ENCODE measurements around the gene CAV2.
"Not testable (repeated sequence)": the region's sequence is repeated elsewhere in the genome, so short reads cannot be mapped to it uniquely, and the experiment has no call there.

Gene CAV2, protein sequence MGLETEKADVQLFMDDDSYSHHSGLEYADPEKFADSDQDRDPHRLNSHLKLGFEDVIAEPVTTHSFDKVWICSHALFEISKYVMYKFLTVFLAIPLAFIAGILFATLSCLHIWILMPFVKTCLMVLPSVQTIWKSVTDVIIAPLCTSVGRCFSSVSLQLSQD

GRCh38 chr7:116499168-116500077 lies at the start of gene CAV2:
TSS of gene CAV2 (plus strand) at chr7:116499738. CDS start at chr7:116499782, 44 bp downstream.
- DNase-seq (ENCODE audit: low spot score): peak; percentile 66

GRCh38 chr7:116449950-116450349 lies 49.6 kb upstream of the CAV2 start:
- no peak for DNase-seq (ENCODE audit: low spot score)

DNA sequence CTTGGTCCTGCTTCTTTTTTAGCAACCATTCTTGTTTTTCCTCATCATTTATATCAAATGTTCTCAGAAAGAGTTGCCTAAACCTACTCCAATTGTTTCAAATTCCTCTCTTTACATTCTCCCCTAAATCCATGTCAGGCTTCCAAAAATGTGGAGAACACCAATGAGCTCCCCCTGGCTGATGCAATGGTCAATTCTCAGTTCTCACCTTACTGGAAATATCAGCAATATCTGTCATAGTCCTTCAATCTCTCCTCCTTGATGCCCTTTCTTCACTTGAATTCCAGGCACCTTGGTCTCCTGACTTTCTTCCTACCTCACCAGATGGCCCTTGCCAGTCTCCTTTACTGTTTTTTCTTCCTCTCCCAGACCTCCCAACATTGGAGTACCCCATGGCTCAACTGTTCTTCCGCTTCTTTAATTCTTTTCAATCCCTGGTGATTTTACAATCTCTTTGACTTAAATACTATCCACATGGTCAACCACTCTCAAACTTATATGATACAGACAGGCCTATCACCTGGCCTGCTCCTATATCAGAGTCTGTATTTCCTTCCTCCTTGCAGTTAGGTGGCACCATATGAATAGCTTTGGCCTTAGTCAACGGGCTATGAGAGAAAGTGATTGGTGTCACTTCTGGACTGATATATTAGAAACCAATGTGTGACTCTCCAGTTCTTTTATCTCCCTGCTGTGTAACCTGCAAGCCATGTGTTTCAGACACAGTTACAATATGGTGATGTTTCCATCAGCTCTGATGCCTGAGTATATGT lies 47.4 kb upstream of the CAV2 start:
- DNase-seq (ENCODE audit: low spot score): no peak

DNA sequence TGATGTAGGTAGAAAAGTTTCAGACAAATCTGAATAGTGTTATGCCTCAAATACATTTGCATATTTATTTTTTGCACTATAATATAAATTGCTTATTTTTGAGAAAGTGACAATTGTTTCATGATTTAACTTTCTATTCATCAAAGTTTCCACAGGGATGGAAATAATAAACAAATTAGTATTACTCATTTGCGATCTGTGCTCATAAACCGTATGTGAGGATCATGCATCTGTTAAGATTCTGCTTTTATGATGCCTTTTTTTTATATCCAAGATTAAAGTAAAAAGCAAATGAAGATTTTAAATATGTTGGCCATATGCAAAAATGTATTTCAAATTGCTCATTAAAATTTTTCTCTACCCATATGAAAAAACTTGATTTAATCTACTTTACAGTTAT lies 45.2 kb upstream of the CAV2 start:
- no peak for DNase-seq (ENCODE audit: low spot score)

DNA sequence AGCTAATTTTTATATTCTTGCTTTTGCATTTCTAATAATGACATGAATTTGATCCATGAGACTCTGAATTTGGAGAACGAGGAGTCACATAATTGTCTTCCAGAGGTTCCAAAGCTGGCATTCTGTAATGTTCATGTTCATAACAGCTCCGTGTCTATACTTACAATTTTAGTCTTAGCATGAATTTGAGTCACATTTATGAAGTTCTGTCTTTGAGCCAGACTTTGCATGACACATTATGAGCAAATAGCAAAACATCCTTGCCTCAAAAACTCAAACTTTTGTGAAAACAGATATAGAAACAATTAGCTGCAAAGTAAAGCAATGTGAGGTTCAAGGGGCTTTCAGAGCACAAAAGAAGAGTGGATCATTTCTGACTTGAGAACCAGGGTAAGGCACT lies 44.5 kb upstream of the CAV2 start:
- DNase-seq (ENCODE audit: low spot score): no peak

- no peak for DNase-seq (ENCODE audit: low spot score)
Observed at GRCh38 chr7:116455499-116455898, 44.0 kb upstream of the CAV2 start.

DNA sequence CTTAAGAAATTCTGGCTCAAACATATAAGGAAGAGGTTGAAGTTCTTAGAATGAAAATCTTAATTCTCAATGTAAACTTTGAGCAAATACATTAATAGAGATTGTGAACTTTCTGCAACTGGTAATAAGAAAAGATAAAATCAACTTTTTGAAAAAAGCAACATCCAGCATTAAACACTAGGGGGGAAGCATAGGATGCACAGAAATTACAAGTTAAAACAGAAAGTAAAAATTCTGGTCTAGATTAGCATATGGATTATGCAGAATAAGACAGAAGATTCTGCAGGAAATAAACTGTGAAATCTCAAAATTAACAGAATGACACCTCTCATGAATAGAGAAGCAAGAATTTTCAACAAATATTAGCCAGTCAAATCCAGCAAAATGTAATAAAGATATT lies 38.0 kb upstream of the CAV2 start:
- DNase-seq (ENCODE audit: low spot score): no peak

DNA sequence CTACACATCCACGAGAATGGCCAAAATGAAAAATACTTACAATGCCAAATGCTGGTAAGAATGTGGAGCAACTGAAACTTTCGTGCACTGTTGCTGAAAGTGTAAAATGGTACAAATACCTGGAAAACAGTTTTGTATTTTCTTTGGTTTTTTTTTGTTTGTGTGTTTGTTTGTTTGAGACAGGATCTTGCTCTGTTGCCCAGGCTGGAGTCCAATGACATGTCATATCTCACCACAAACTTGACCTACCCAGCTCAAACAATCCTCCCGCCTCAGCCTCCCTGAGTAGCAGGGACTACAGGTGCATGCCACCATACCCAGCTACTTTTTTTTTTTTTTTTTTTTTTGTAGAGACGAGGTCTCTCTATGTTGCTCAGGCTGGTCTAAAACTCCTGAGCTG lies 35.6 kb upstream of the CAV2 start:
- no peak for DNase-seq (ENCODE audit: low spot score)

DNA sequence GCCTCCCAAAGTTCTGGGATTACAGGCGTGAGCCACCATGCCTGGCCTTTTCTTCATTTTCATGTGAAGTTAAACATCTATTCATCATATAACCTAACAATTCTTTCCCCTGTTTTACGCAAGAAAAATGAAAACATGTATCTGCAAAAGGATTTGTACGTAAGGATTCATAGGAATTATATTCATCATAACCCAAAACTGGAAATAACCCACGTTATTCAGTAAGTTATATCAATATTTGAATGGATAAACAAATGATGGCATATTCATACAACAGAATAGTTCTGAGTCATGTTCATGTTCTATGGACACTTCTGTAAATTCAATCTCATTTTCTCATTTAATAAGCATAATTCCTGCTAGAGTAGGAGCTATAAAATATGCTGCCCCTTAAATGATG lies 35.2 kb upstream of the CAV2 start:
- DNase-seq (ENCODE audit: low spot score): no peak

- DNase-seq (ENCODE audit: low spot score): no peak
Observed at GRCh38 chr7:116465125-116465524, 34.4 kb upstream of the CAV2 start.

- DNase-seq (ENCODE audit: low spot score): no peak
Observed at GRCh38 chr7:116468534-116468933, 31.0 kb upstream of the CAV2 start.

DNA sequence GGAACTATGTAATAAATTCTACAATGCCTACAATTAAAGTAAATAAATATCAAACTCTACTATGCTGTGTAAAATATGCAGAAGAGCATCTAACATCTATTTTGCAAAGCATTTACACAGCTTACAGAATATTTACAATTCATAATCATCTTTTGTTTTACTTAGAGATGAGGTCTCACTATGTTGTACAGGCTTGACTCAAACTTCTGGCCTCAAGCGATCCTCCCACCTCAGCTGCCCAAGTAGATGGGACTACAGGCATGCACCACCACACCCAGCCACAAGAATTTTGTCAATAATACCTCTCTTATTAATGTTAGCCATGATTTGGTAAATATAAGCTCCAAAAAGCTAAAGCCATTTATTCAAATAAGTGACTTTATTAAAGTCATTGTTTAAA lies 21.9 kb upstream of the CAV2 start:
- no peak for DNase-seq (ENCODE audit: low spot score)

DNA sequence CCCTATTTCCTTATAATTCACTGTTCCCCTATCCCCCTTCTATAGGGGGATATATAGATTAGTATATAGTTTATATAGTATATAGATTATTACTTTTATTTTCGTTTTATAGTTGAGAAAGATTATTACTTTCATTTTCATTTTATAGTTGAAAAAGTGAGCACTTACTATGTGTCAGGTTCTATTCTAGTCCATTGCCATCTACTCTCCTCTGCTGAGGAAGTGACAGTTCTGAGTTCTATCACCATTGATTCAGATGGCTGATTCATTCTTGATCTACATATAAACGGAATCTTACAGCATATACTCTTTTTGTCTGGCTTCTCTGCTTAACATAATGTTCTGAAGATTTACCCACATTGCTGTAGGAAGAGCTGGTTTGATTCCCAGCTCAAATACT lies 20.7 kb upstream of the CAV2 start:
- no peak for DNase-seq (ENCODE audit: low spot score)

DNA sequence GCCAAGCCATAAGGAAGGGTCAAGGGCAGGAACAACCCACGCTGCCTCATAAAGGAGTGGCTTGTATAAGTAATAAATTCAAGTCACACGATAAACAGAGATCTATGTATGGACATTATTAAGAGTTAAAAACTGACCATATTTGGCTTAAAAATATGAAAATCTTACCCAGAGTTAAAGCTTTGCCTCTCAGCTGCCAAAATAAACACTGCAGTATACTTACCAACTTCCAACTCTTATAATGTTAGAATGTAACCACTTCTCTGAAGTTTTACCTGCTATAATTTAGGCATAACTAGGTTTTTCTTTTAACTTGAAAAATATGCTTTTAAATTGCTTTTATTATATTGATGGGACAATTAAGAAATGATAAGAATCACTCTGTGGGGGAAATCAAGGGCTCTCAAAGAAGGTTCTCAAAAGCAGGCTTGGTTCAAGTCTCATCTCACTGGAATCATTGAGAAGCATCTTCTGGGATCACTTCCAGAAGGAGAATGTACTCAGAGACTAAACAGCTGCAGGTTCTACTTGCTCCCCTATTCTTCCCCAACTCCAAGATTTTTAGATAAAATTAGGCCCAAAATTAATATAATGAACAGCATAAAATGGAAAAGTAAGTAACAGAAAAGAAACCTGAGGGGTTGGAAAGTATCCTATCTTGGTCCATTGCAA lies 16.1 kb upstream of the CAV2 start:
- no peak for DNase-seq (ENCODE audit: low spot score)

DNA sequence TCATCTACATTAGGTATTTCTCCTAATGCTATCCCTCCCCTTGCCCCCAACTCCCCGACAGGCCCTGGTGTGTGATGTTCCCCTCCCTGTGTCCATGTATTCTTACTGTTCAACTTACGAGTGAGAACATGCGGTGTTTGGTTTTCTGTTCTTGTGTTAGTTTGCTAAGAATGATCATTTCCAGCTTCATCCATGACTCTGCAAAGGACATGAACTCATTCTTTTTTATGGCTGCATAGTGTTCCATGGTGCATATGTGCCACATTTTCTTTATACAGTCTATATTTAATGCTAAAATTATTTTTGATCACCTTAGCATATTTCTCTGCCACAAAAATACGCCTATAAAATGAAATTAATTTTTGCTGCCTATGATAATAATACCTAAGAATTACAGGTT lies 15.1 kb upstream of the CAV2 start:
- not testable (repeated sequence) for DNase-seq (ENCODE audit: low spot score)

- no peak for DNase-seq (ENCODE audit: low spot score)
Observed at GRCh38 chr7:116487907-116488521, 11.5 kb upstream of the CAV2 start.

- DNase-seq (ENCODE audit: low spot score): no peak
Observed at GRCh38 chr7:116490351-116490750, 9.2 kb upstream of the CAV2 start.

- DNase-seq (ENCODE audit: low spot score): no peak
Observed at GRCh38 chr7:116491887-116492653, 7.5 kb upstream of the CAV2 start.

- DNase-seq (ENCODE audit: low spot score): no peak
Observed at GRCh38 chr7:116492654-116493109, 6.9 kb upstream of the CAV2 start.

- DNase-seq (ENCODE audit: low spot score): no peak
Observed at GRCh38 chr7:116493449-116493848, 6.1 kb upstream of the CAV2 start.

GRCh38 chr7:116494472-116494871 lies 5.1 kb upstream of the CAV2 start:
- no peak for DNase-seq (ENCODE audit: low spot score)

All from ecto neural progenitor cell (in vitro differentiated cells).